Cerebellar cortex (tissue), 1 donor: ENCODE data around the gene DHDDS.
A peak's percentile ranks its signal among the peaks of the same experiment; 100 is the strongest.
"Not testable (repeated sequence)": the region's sequence is repeated elsewhere in the genome, so short reads cannot be mapped to it uniquely, and the experiment has no call there.

Experiments
- DNase-seq: peaks from one replicate; pipeline ENCODE4 v3.0.0-alpha.2; 2015; ENCODE audit warnings: low spot score

DHDDS gene

GRCh38 chr1:26431979-26432695 lies at the start of gene DHDDS:
DHDDS (plus strand) TSS chr1:26432321; CDS start chr1:26432946, 625 bp downstream.
- DNase-seq: peak; percentile 98

GRCh38 chr1:26384076-26384475 lies 48.0 kb upstream of the DHDDS start:
- DNase-seq: no peak

GRCh38 chr1:26385063-26385462 lies 47.1 kb upstream of the DHDDS start:
- DNase-seq: not testable (repeated sequence)

GRCh38 chr1:26387447-26387846 lies 44.7 kb upstream of the DHDDS start:
- no peak for DNase-seq

GRCh38 chr1:26388791-26389445 lies 43.2 kb upstream of the DHDDS start:
- no peak for DNase-seq

- no peak for DNase-seq
Observed at GRCh38 chr1:26389604-26390247, 42.4 kb upstream of the DHDDS start.

GRCh38 chr1:26391450-26391849 lies 40.7 kb upstream of the DHDDS start:
- peak; percentile 49 for DNase-seq

GRCh38 chr1:26395754-26396153 lies 36.4 kb upstream of the DHDDS start:
- DNase-seq: no peak

GRCh38 chr1:26399034-26399433 lies 33.1 kb upstream of the DHDDS start:
- DNase-seq: no peak

GRCh38 chr1:26401891-26402290 lies 30.2 kb upstream of the DHDDS start:
- DNase-seq: no peak

- DNase-seq: no peak
Observed at GRCh38 chr1:26403656-26404055, 28.5 kb upstream of the DHDDS start.

- DNase-seq: no peak
Observed at GRCh38 chr1:26404641-26405040, 27.5 kb upstream of the DHDDS start.

- DNase-seq: no peak
Observed at GRCh38 chr1:26405281-26405915, 26.7 kb upstream of the DHDDS start.

- DNase-seq: peak; percentile 73
Observed at GRCh38 chr1:26408604-26409003, 23.5 kb upstream of the DHDDS start.

GRCh38 chr1:26409191-26409807 lies 22.8 kb upstream of the DHDDS start:
- peak; percentile 86 for DNase-seq

GRCh38 chr1:26410706-26411623 lies 21.2 kb upstream of the DHDDS start, which contains the start of gene LIN28A:
LIN28A (plus strand) TSS chr1:26410817; CDS start chr1:26410892, 75 bp downstream.
- no peak for DNase-seq

GRCh38 chr1:26411624-26412074 lies 20.5 kb upstream of the DHDDS start:
- DNase-seq: no peak

- peak; percentile 73 for DNase-seq
Observed at GRCh38 chr1:26412180-26412840, 19.8 kb upstream of the DHDDS start.

- no peak for DNase-seq
Observed at GRCh38 chr1:26413031-26413430, 19.1 kb upstream of the DHDDS start.

GRCh38 chr1:26417111-26417759 lies 14.9 kb upstream of the DHDDS start:
- DNase-seq: peak; percentile 89
